GOT3 (cell line): ENCODE results near the gene VRK2.
A peak's percentile ranks its signal among the peaks of the same experiment; 100 is the strongest.

Experiments
- DNase-seq: peaks from one replicate; lab custom pipeline; 2025; ENCODE audit warnings: mixed read lengths; lab: John Stamatoyannopoulos, UW

The VRK2 gene

DNA sequence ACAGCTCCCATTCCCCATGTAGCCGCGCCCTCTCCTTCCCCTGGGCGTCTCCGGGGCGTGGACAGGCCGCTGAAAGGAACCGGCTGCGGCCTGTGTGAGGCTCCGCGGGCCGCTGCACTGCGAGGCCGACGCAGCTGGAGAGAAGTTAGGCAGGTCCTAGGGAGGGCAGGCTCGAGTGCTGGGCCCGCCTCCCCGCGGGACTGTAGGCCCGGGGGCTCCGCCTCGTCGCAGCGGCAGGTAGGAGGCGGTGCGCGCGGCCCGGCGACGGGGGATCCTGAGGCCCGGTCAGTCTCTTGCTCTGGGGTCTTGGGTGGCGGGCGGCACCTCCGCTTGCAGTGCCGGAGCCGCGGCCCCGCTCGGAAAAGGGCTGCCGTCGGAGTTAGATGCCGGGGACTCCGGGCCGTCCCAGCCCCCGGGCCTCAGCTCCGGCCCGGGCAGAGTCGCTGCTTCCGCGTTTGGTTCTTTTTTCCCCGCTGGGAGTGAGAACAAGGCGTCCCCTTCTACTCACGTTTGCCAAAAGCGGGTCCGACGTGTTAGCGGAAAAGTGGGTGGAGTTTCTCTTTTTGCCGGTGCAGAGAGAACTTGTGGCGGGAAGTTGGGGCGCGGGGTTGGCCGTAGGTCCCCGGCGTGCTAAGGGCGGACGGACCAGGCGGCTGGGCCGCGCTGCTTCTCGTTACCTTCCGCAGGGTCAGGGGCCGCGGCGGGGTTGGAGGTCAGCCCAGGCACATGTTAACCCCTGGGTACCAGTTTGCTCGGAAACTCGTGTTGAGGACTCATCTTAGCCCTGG, at the start of gene VRK2:
Gene VRK2, plus strand, starts transcription at position 222 of the 788 bp plus-strand sequence. CDS start 2,026 bp downstream, outside the sequence.
- peak; percentile 69 for DNase-seq

DNA sequence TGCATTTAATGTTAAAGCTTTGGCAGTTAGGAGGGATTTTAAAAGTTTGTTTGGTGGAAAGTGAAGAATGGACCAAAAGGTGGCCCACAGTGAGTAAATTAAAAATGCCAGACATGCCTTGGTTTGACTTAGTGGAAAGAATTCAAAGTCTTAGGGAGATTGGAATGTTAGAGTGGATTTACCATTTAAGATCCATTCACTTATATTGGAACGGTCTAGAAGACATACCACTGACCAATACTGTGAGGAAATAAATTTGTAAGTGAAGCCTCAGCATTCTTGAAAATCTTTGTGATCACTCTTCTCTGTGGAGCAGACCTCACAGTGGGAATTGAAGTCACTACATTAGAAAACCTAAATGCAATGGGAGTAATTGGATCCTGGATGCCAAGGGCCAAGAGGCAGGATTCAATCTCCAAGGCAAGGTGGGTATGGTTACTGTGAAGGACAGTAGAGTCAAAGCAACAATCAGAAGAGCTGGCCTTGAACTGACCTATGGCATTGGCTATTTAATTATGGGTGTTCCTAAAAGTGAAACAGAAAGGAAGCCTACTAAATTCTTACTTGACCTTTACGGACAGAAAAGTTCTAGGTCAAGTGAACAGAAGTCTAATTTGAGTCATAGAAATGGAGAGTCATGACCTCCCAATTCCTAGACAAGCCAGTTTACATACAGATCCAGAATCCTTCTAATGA, 40.2 kb upstream of the VRK2 start:
- no peak for DNase-seq

DNA sequence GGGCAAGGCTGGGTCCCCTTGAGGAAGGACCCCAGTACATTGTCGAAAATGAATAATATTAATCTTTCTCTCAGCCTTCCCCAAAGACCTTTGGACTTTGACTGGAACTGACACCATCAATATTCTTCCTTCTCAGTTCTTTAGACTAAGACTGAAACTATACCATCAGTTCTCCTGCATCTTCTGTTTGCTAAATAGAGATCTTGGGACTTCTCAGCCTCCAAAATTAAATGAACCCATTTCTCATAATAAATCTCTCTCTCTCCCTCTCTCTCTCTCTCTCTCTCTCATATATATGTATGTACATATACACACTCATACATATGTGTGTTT, 39.7 kb upstream of the VRK2 start:
- no peak for DNase-seq

DNA sequence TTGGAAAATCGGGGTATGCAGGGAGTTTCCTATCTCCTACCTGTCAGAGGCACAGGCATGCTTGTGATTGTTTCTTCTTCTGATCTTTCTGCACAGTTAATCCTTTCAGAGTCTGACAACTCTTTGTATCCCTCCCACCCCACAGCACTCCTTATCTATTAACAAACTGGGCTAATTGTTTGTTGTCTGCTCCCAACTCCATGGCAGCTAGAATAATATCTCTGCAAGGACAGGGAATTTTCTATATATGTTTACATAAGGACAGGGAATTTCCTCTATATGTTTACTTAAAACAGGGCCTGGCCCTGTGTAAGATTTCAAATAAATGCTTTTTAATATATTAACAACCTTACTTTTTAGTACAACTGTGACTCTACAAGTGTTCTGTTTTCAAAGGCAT, 36.0 kb upstream of the VRK2 start:
- DNase-seq: no peak

DNA sequence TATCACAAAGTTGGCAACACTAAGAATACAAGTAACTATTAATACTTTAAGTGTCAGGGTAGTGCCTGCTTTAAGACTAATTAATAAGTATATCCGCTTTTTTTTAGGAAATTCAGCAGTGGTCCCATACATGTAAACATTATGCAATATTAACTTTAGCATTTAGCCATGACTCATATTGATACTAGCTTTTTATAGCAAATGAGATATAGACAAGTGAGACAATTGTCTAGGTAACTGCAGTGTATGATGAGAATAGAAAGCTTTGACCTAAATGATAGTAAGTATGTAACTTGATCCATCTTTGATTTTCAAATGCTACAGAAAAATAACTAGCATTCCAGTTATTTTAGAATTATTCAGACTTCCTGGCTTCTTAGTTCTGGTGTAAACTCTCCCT, 27.4 kb upstream of the VRK2 start:
- no peak for DNase-seq

DNA sequence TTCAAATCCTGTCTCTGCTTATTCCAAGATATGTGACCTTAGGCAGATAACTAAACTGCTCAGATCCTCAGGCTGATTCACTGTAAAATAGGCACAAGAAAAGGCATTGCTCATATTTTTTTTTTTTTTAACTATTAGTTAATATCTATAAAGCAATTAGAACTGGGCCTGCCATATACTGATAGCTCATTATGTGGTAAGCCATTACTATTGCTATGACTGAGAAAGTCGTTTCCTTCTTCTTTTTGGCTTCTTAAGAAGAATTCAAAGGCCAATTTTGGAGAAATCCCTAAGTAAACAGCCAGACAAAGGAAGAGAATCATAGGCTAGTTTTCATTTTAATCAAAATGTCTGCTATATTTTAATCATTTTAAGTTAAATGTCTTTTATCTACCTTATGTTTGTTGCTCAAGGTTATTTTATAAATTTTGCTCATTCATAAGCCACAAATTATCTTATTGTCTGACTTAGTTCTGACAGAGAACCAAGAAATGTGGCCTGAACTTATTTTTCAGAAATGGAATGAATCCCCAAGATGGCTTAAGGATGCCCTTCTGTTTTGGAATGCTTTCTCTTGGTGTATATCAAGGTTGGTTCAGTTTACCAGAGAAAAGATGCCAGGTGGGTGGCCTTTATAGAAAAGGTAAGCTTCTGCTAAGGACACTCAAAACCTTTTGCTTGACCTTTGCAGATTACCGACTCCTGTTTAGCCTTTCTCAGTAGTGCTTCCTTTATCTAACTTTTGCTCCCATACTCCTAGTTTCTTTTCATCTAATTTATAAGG, 21.3 kb upstream of the VRK2 start:
- no peak for DNase-seq

- no peak for DNase-seq
Observed at GRCh38 chr2:58027029-58027428, 19.6 kb upstream of the VRK2 start.

- no peak for DNase-seq
Observed at GRCh38 chr2:58030771-58031170, 15.8 kb upstream of the VRK2 start.

GRCh38 chr2:58032016-58032763, 14.4 kb upstream of the VRK2 start:
- no peak for DNase-seq

DNA sequence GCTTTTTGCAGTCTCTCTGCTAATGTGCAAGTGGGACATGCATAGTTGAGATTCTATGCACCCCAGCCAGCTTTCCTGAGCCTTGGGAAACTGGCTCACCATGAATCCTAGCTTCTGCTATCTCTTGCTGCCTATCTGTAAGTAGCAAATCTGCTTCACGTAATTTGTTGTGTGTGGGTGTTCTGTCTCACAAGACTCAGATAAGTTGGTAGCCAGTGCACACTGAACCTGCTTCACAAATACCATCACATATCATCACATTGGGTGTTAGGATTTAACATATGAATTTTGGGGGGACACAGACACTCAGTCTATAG, 13.9 kb upstream of the VRK2 start:
- DNase-seq: no peak

GRCh38 chr2:58033530-58033929, 13.1 kb upstream of the VRK2 start:
- DNase-seq: no peak

GRCh38 chr2:58035352-58035751, 11.3 kb upstream of the VRK2 start:
- no peak for DNase-seq

DNA sequence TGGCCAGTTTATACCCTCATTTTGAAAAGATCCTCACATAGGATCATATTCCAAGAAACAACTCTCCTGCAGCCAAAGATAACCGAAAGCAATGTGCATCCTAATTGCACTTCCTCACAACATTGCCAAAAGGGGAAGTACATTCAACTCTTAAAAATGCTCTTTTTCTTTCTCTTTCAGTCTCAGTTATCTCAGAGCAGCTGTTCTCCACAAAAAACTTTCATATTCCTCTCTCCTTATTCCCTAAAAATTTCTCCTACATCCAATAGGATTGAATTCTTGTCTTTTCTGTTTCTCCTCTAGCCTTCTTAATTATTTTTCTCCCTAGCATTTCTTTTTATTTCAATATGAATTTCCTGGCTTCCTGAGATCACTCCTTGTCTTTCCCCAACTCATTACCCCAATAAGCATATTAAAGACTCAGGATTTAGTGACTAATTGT, 7.4 kb upstream of the VRK2 start:
- DNase-seq: no peak

- no peak for DNase-seq
Observed at GRCh38 chr2:58042486-58042970, 4.1 kb upstream of the VRK2 start.

- DNase-seq: no peak
Observed at GRCh38 chr2:58044145-58044544, 2.5 kb upstream of the VRK2 start.

GRCh38 chr2:58045580-58046334, 849 bp upstream of the VRK2 start:
- DNase-seq: no peak

DNA sequence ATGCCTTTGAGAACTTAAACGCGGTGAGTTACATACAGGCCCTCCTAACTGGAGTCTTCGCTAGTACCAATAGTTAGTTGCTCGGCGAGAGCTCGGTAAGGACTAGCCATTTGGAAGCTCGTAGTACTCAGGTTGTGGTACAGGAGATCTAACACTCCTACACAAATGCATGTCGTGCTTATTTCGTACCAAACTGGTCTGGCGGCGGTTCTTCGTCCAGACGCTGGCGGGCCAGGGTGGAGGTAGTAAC, 346 bp upstream of the VRK2 start:
- no peak for DNase-seq

DNA sequence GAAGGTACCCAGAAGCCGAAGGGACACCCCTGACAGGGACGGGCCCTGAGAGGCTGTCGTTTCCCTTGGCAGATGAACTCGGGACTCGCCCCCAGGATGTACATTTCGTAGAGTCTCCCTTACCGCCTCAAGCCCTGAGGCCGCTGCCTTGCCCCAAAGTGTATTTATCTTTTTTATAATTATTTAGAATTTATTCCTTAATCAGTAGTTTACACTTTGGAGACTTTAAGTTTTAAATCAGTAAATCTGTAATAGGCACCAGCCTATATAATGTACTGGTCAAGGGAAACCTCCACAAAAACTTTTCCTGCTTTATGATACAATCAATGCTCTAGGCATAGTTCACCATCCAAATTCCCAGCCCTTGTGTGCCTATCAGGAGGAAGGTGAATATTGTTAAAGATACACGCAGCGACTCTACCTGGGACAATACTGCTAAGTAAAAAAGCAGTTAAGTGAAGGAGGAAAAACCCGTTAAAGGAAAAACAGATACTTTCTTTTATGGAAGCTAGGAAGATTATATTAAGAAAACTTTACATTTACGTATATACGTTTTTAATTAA, 848 bp downstream of the VRK2 start:
- DNase-seq: no peak

DNA sequence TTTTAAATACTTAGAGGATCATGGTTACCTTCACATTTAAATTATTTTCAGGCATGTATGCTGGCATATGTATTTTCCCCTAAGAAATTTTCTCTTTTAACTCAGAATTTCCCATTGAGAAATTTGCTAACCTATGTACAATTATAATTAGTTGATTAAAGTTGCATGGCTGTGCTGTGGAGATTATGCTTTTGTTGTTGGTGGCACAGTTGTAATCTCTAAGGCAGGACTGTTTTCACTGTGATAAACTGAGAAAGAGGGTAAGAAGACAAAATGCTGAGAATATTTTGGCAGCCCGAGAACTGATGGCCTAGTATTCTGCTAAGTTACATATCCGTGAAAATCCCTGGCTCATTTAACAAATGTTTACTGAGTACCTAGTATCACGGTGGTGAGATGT, 1.4 kb downstream of the VRK2 start:
- DNase-seq: no peak

GRCh38 chr2:58051445-58051844, 4.8 kb downstream of the VRK2 start:
- no peak for DNase-seq

- no peak for DNase-seq
Observed at GRCh38 chr2:58052978-58053377, 6.4 kb downstream of the VRK2 start.
